Natural killer cell treated with Interleukin-12 subunit alpha and Interleukin-12 subunit beta and Interleukin-15 and Interleukin-18, amount 100 ng/mL, for 72 hours (primary cell): ENCODE measurements around the gene SUPT6H. TPM values are rescaled to one million over a fixed set of nuclear protein-coding genes. Genes with fewer than 3 reads are reported as not detected.
"Not testable (repeated sequence)": the region's sequence is repeated elsewhere in the genome, so short reads cannot be mapped to it uniquely, and the experiment has no call there.

Source experiments
- ATAC-seq, 2 donors: fragments of 150-1000 bp; cut with Tn5 transposase in 1 of 2; sonication (Bioruptor Pico), chemical (Tn5 transposase) in 1 of 2; 2 replicates each; pipeline ENCODE4 v1.10.0; 2021
- DNase-seq: peaks from one replicate; pipeline ENCODE4 v3.0.0; 2022; ENCODE audit warnings: low spot score
- H3K27ac Mint-ChIP-seq, 2 donors: 1 replicate in 1 of 2; 2 replicates in 1 of 2; pipeline ENCODE4 v1.8.0; 2022; ENCODE audit warnings: mixed read lengths in 2 of 2, mild to moderate bottlenecking in 1 of 2, moderate library complexity in 1 of 2
- H3K27me3 Mint-ChIP-seq, 2 donors: 1 replicate in 1 of 2; 2 replicates in 1 of 2; pipeline ENCODE4 v1.8.0; 2022; ENCODE audit warnings: mixed read lengths in 2 of 2
- H3K36me3 Mint-ChIP-seq: one replicate; pipeline ENCODE4 v1.8.0; 2022; ENCODE audit warnings: mixed read lengths
- H3K4me1 Mint-ChIP-seq, 2 donors: 1 replicate in 1 of 2; 2 replicates in 1 of 2; pipeline ENCODE4 v1.8.0; 2022; ENCODE audit warnings: low read depth in 2 of 2, mixed read lengths in 2 of 2, mild to moderate bottlenecking in 1 of 2
- H3K4me3 Mint-ChIP-seq: one replicate; pipeline ENCODE4 v1.8.0; 2022; ENCODE audit warnings: mixed read lengths
- H3K9me3 Mint-ChIP-seq: 2 replicates; pipeline ENCODE4 v1.8.0; 2022; ENCODE audit warnings: mixed read lengths
- total RNA-seq, 2 donors: library from RNA; stranded (reverse); gene quantifications; one replicate each; pipeline ENCODE4 v1.2.3, GENCODE V29; 2022

Gene SUPT6H
- total RNA-seq, 2 donors from 2014 or later, result 118 to 133 TPM

DNA sequence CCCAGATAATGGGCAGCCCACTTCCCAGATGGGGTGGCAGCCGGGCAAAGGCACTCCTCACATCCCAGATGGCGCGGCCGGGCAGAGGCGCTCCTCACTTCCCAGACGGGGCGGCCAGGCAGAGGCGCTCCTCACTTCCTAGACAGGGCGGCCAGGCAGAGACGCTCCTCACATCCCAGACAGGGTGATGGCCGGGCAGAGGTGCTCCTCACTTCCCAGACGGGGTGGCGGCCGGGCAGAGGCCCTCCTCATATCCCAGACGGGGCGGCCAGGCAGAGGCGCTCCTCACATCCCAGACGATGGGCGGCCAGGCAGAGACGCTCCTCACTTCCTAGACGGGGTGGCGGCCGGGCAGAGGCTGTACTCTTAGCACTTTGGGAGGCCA lies 2.5 kb upstream of the SUPT6H start:
- peak overlapping the region in 1 of 2 donors; percentile 100 for H3K27ac Mint-ChIP-seq
- peaks cover 18% of the 10 kb centered on the region for H3K36me3 Mint-ChIP-seq
- not testable (repeated sequence) for ATAC-seq, H3K27me3 Mint-ChIP-seq, DNase-seq, H3K9me3 Mint-ChIP-seq
- peaks cover 41 to 50% of the 10 kb centered on the region in 2 donors for H3K4me1 Mint-ChIP-seq
- H3K4me3 Mint-ChIP-seq, result peak overlapping the region; percentile 92

DNA sequence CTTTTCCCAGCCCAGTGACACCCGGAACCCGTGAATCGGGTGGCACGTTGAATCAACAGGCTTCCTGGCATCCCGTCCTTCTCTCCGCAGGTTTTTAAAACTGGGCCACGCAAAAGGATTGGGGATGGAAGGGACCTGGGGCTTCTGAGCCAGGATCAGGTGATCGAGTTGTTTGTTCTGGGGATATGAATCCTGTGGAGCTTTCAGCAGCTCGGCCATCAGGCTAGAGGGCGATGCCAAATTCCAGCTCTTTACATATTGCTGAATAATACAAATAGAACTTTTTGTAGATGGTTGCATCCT lies 473 bp downstream of the SUPT6H start:
- no peak for DNase-seq
- Mint-ChIP-seq H3K36me3 (peaks cover 21% of the 10 kb centered on the region), H3K4me1 (peaks cover 46 to 57% of the 10 kb centered on the region in 2 donors)

DNA sequence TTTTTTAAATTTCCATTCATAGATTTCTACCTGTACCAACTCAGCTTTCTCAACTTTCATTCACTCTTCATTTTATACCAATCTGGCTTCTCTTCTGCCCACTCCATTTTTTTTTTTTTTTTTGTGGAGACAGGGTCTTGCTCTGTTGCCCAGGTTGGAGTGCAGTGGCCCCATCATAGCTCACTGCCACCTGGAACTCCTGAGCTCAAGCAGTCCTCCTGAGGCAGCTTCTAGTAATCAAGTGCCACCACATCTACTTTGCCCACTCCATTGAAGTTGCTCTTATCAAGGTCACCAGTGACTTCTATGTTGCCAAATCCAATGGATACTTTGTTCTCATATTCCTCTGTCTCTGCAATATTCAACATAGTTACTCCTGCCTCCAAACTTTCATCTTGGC lies 1.7 kb downstream of the SUPT6H start:
- no peak for DNase-seq
- Mint-ChIP-seq H3K27me3 (no peaks in the 10 kb centered on the region), H3K4me3 (peak overlapping the region; percentile 92)

More for the DNA sequence above, 473 bp downstream of the SUPT6H start:
- Mint-ChIP-seq H3K9me3 (no peaks in the 10 kb centered on the region), H3K27me3 (no peaks in the 10 kb centered on the region), H3K4me3 (peak overlapping the region; percentile 92), H3K27ac (peak overlapping the region; percentile 98 to 100)
- no peak for ATAC-seq

DNA sequence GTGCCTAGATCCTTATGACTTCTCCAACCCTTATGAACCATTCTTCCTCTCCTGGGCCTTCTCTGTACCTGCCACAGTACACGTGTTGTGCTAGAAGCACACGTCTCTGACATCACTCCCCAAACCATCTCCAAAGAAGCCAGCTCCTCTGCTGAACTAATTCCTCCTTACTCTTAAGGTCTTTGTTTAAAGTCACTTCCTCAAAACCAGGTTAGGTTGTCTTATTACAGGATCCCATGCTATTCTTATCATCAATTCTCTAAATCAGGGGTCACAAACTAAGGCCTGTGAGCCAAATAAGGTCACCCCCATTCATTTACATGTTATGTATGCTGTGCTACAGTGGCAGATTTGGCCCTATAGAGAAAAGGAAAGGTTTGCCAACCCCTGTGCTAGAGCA lies 4.0 kb downstream of the SUPT6H start:
- H3K4me1 Mint-ChIP-seq, result peaks cover 37 to 49% of the 10 kb centered on the region in 2 donors
- ATAC-seq (no peak), DNase-seq (no peak)
- H3K27me3 Mint-ChIP-seq, result no peaks in the 10 kb centered on the region
- peaks cover 15% of the 10 kb centered on the region for H3K36me3 Mint-ChIP-seq
- no peaks in the 10 kb centered on the region for H3K9me3 Mint-ChIP-seq
- no peak overlapping the region for H3K4me3 Mint-ChIP-seq
- H3K27ac Mint-ChIP-seq, result peak overlapping the region in 1 of 2 donors; percentile 13

More for the DNA sequence above, 1.7 kb downstream of the SUPT6H start:
- no peaks in the 10 kb centered on the region for H3K9me3 Mint-ChIP-seq
- no peak for ATAC-seq
- H3K27ac Mint-ChIP-seq, result peak overlapping the region; percentile 98 to 100
- peaks cover 50 to 63% of the 10 kb centered on the region in 2 donors for H3K4me1 Mint-ChIP-seq
- H3K36me3 Mint-ChIP-seq, result peaks cover 15% of the 10 kb centered on the region

DNA sequence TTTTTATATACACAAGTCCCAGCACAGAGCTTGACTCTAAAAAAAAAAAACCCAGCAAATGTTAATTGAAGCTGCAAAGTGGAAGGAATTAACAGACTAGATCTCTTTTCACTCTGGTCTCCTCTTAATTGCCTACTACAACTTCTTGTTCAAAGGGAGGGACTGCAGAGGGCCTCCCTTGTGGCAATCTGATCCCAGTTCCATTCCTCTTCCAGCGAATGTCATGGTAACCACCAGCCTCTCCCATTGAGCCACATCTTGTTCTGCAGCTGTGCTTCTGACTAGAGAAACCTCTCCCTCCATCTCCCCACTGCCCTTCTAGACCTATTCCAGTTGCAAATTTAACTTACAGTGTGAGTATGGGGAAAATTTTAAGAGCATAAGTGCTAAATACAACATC lies 5.9 kb downstream of the SUPT6H start:
- Mint-ChIP-seq H3K27me3 (no peaks in the 10 kb centered on the region), H3K27ac (no peak overlapping the region), H3K4me3 (no peak overlapping the region), H3K9me3 (no peaks in the 10 kb centered on the region), H3K4me1 (peaks cover 35 to 42% of the 10 kb centered on the region in 2 donors), H3K36me3 (peaks cover 15% of the 10 kb centered on the region)
- DNase-seq (no peak), ATAC-seq (no peak)

DNA sequence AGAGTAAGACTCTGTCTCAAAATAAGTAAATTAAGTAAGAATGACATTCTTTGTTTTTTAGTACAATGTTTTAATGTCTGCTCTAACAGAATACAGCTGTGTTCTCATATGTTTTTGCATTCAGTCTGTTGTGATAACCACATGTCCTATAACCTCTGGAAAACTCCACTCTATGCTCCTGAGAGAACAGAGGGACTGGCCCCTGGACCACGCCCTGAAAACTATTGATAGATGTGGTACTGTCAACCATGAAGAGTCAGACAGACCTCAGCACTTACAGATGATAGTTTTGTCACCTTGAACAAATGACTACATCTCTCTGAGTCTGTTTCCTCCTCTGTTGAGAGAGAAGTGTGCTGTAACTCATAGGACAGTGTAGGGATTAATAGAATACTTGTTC lies 7.9 kb downstream of the SUPT6H start:
- Mint-ChIP-seq H3K36me3 (peaks cover 24% of the 10 kb centered on the region), H3K4me1 (peaks cover 21 to 26% of the 10 kb centered on the region in 2 donors), H3K27me3 (no peaks in the 10 kb centered on the region), H3K9me3 (no peaks in the 10 kb centered on the region), H3K4me3 (no peak overlapping the region), H3K27ac (no peak overlapping the region)
- DNase-seq (no peak), ATAC-seq (no peak)

DNA sequence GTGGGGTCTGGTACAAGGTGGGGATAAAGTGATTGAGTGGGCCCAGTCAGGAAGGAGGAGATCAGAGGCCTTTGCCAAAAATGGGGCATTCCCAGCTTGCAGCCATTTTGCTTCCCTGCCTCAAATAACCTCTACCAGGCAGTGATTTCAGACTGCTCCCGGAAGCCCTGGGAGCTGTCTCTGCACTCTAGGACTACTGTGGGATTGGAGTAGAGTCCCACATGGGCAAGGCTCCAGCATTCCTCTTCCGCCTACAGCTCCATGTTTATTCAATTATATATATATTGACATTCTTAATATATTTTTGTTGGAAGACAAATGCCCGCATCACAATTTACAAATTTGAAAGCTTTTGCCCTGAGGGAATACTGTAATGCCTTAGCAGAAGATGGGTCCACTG lies 13.5 kb downstream of the SUPT6H start:
- no peaks in the 10 kb centered on the region for H3K27me3 Mint-ChIP-seq
- H3K27ac Mint-ChIP-seq, result no peak overlapping the region
- peaks cover 0 to 9% of the 10 kb centered on the region in 2 donors for H3K4me1 Mint-ChIP-seq
- no peak for ATAC-seq
- H3K4me3 Mint-ChIP-seq, result no peak overlapping the region
- no peak for DNase-seq
- H3K9me3 Mint-ChIP-seq, result no peaks in the 10 kb centered on the region
- H3K36me3 Mint-ChIP-seq, result peaks cover 31% of the 10 kb centered on the region

DNA sequence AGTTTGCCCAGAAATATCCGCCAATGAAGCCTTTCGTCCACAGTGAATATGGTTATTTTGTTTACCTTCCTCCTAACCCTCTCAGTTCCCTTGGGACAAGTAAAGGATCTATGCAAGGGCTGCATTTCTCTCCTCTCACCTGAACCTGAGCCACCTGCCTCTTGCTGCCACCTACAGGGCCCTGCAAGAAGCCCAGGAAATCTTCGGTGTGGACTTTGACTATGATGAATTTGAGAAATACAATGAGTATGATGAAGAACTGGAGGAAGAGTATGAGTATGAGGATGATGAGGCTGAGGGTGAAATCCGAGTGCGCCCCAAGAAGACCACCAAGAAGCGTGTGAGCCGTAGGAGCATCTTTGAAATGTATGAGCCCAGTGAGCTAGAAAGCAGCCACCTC lies 14.0 kb downstream of the SUPT6H start:
- DNase-seq, result no peak
- Mint-ChIP-seq H3K9me3 (no peaks in the 10 kb centered on the region), H3K27ac (no peak overlapping the region), H3K4me3 (no peak overlapping the region), H3K4me1 (peaks cover 0 to 9% of the 10 kb centered on the region in 2 donors), H3K36me3 (peaks cover 31% of the 10 kb centered on the region), H3K27me3 (no peaks in the 10 kb centered on the region)
- no peak for ATAC-seq

DNA sequence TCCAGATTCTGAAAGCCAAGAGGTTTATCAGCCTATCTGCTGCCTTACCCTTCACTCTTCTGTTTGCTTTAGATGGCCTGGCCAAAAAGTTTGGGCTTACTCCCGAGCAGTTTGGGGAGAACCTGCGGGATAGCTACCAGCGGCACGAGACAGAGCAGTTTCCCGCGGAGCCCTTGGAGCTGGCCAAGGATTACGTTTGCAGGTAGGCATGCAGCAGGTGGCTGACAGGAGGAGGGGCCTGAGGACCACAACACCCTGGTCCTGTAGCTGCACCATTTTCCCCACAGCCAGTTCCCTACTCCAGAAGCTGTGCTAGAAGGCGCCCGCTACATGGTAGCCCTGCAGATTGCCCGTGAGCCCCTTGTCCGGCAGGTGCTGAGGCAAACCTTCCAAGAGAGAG lies 20.6 kb downstream of the SUPT6H start:
- no peaks in the 10 kb centered on the region for H3K9me3 Mint-ChIP-seq
- peaks cover 19% of the 10 kb centered on the region for H3K36me3 Mint-ChIP-seq
- no peak overlapping the region for H3K27ac Mint-ChIP-seq
- ATAC-seq, result no peak
- no peak for DNase-seq
- H3K4me1 Mint-ChIP-seq, result no peaks in the 10 kb centered on the region
- no peaks in the 10 kb centered on the region for H3K27me3 Mint-ChIP-seq
- no peak overlapping the region for H3K4me3 Mint-ChIP-seq

DNA sequence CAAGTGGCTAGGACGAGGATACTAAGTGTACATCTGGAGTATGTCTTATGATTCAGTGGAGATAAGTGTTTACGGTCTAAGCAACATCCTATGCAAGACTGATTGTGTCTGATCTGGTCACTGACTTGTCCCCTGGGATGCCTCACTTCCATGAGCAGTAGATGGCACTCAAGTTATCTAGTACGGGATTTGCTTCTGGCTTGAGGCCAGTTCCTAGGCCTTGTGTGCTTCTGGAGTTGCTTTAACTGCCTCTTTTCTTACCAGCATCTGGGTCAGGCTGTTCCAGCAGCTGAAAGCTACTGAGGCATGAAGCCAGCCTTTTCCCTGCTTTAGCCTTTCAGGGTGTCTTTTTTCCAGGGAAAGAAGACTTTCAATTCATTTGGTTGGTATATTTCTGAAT lies 23.0 kb downstream of the SUPT6H start:
- no peaks in the 10 kb centered on the region for H3K4me1 Mint-ChIP-seq
- no peaks in the 10 kb centered on the region for H3K27me3 Mint-ChIP-seq
- H3K27ac Mint-ChIP-seq, result no peak overlapping the region
- ATAC-seq, result no peak
- H3K4me3 Mint-ChIP-seq, result no peak overlapping the region
- no peak for DNase-seq
- no peaks in the 10 kb centered on the region for H3K9me3 Mint-ChIP-seq
- H3K36me3 Mint-ChIP-seq, result peaks cover 31% of the 10 kb centered on the region

DNA sequence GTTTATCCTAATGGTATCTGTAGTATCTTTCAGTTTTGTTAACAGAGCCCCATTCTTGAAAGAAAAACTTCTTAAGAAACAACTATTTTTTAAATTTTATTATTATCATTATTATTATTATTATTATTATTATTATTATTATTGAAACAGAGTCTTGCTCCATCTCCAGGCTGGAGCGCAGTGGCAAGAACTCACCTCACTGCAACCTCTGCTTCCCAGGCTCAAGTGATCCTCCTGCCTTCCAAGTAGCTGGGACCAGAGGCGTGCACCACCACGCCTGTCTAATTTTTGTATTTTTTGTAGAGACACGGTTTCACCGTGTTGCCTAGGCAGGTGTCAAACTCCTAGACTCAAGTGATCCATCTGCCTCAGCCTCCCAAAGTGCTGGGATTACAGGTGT lies 23.4 kb downstream of the SUPT6H start:
- Mint-ChIP-seq H3K9me3 (no peaks in the 10 kb centered on the region), H3K4me1 (no peaks in the 10 kb centered on the region), H3K27ac (no peak overlapping the region), H3K4me3 (no peak overlapping the region), H3K27me3 (no peaks in the 10 kb centered on the region), H3K36me3 (peaks cover 32% of the 10 kb centered on the region)
- no peak for ATAC-seq
- DNase-seq, result no peak

DNA sequence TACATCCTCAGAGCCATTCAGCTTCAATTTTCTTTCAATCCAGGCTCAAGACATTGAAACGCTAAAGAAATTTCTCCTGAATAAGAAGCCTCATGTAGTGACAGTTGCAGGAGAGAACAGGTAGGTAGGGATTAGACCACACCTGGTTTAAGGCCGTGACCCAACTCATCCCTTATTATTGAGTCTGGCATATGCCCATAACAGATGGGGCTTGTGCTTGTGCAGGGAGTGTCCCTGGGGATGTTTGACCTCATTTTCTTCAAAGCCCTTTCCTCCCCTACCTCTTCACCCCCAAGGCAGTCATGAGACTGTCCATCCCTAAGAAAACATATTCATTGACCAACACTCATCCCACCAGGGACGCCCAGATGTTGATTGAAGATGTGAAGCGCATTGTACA lies 24.3 kb downstream of the SUPT6H start:
- H3K36me3 Mint-ChIP-seq, result peaks cover 32% of the 10 kb centered on the region
- no peak for ATAC-seq
- H3K27me3 Mint-ChIP-seq, result no peaks in the 10 kb centered on the region
- DNase-seq, result no peak
- H3K4me3 Mint-ChIP-seq, result no peak overlapping the region
- no peak overlapping the region for H3K27ac Mint-ChIP-seq
- no peaks in the 10 kb centered on the region for H3K4me1 Mint-ChIP-seq
- H3K9me3 Mint-ChIP-seq, result no peaks in the 10 kb centered on the region

DNA sequence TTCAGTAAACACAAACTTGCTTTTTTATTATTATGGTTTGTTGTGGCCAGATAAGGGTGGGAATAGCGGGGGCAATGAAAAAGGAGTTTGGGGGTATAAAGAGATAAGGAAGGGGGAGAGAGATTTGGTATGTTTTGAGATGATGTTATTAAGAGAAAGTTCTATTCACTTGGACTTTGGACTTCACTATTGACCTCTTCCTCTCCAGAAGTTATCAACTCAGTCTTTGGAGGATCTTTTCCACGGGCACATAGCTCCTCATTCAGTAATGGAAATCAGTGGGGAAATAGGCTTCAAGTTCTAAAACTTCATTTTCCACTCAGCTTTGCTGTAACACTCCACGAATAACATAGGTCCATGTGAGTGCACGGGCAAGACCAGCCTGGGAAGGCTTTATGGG lies 26.5 kb downstream of the SUPT6H start:
- Mint-ChIP-seq H3K9me3 (no peaks in the 10 kb centered on the region), H3K4me1 (no peaks in the 10 kb centered on the region), H3K27ac (no peak overlapping the region), H3K4me3 (no peak overlapping the region), H3K36me3 (peaks cover 23% of the 10 kb centered on the region), H3K27me3 (no peaks in the 10 kb centered on the region)
- ATAC-seq, result no peak
- no peak for DNase-seq

DNA sequence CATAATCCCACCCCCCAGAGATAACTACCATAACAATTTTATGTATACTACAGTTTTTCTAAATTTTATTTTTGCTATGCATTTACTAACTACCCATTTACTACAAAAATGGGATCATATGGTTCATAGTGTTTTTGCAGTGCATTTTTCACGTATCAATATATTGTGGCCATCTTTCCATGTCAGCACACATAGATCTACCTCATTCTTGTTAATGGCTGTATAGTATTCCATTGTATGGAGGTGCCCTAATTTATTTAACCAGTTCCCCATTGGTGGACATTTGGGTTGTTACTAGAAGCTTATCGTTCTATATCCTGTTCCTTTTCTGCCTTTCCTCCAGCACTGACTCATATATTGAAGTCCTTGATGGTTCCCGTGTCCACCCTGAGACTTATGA lies 27.0 kb downstream of the SUPT6H start:
- H3K4me1 Mint-ChIP-seq, result no peaks in the 10 kb centered on the region
- no peak overlapping the region for H3K4me3 Mint-ChIP-seq
- H3K27ac Mint-ChIP-seq, result no peak overlapping the region
- H3K27me3 Mint-ChIP-seq, result no peaks in the 10 kb centered on the region
- ATAC-seq (no peak), DNase-seq (no peak)
- no peaks in the 10 kb centered on the region for H3K9me3 Mint-ChIP-seq
- H3K36me3 Mint-ChIP-seq, result peaks cover 28% of the 10 kb centered on the region

DNA sequence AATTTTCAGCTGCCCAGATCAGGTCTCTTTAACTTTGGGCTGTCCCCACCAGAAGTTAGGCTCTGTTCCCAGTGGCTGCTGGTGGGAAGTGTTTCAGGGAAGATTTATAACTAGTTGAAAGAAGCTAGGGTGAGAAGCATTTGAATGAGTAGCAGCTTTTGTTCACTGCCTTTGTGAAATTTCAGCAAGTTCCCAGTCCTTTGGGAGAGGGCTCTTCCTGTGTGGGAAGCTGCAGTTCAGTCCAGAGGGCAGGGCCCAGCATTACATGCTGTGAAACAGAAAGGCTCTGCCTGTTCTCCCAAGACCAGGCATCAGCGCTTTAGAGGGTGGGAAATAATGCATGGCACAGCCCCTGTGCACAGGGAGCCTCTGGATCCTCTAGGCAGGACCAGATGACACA lies 31.9 kb downstream of the SUPT6H start:
- no peak for DNase-seq
- H3K9me3 Mint-ChIP-seq, result no peaks in the 10 kb centered on the region
- peaks cover 23% of the 10 kb centered on the region for H3K36me3 Mint-ChIP-seq
- H3K4me3 Mint-ChIP-seq, result no peak overlapping the region
- no peak for ATAC-seq
- H3K4me1 Mint-ChIP-seq, result no peaks in the 10 kb centered on the region
- H3K27me3 Mint-ChIP-seq, result no peaks in the 10 kb centered on the region
- H3K27ac Mint-ChIP-seq, result no peak overlapping the region
